Neural progenitor cell (in vitro differentiated cells): ENCODE data around the gene DOP1B. TPM values are rescaled to one million over a fixed set of nuclear protein-coding genes. Genes with fewer than 3 reads are reported as not detected.

Experiments
- DNase-seq: peaks from one replicate; pipeline ENCODE4 v3.0.0-alpha.2; 2016; ENCODE audit warnings: low spot score
- H2AFZ ChIP-seq: fragments of 200-600 bp; sonication (generic); replicated peaks from 2 replicates; pipeline ENCODE4 v1.6.1; 2016; ENCODE audit warnings: antibody characterized with exemption
- H3F3A ChIP-seq: fragments of 200-600 bp; sonication (generic); 2 replicates; pipeline ENCODE4 v1.6.1; 2016; ENCODE audit warnings: antibody characterized with exemption, low read depth
- H3K27ac ChIP-seq: fragments of 200-600 bp; sonication (generic); 2 replicates; pipeline ENCODE4 v1.5.1; 2016; ENCODE audit warnings: mild to moderate bottlenecking
- H3K27me3 ChIP-seq: fragments of 200-600 bp; sonication (generic); 2 replicates; pipeline ENCODE4 v1.6.1; 2016; ENCODE audit warnings: mild to moderate bottlenecking, moderate library complexity
- H3K36me3 ChIP-seq: fragments of 200-600 bp; sonication (generic); 2 replicates; pipeline ENCODE4 v1.5.1; 2016
- H3K4me1 ChIP-seq: fragments of 200-600 bp; sonication (generic); 2 replicates; pipeline ENCODE4 v1.6.1; 2016; ENCODE audit warnings: mixed run types
- H3K4me2 ChIP-seq: fragments of 200-600 bp; sonication (generic); 2 replicates; pipeline ENCODE4 v1.6.1; 2016
- H3K4me3 ChIP-seq: fragments of 200-600 bp; sonication (generic); 2 replicates; pipeline ENCODE4 v1.5.1; 2016
- H3K79me2 ChIP-seq: fragments of 200-600 bp; sonication (generic); 2 replicates; pipeline ENCODE4 v1.6.1; 2016; ENCODE audit warnings: low read depth
- H3K9ac ChIP-seq: fragments of 200-600 bp; sonication (generic); 2 replicates; pipeline ENCODE4 v1.6.1; 2016
- H3K9me3 ChIP-seq: fragments of 200-600 bp; sonication (generic); 2 replicates; pipeline ENCODE4 v1.5.1; 2016; ENCODE audit warnings: low read depth
- H4K20me1 ChIP-seq: fragments of 200-600 bp; sonication (generic); 2 replicates; pipeline ENCODE4 v1.6.1; 2016; ENCODE audit warnings: low read depth
- H3K27ac Mint-ChIP-seq: 3 replicates; pipeline ENCODE4 v1.8.0; 2021; ENCODE audit warnings: mixed read lengths
- H3K27me3 Mint-ChIP-seq: 2 replicates; pipeline ENCODE4 v1.8.0; 2022; ENCODE audit warnings: low read depth, mild to moderate bottlenecking, inconsistent platforms, moderate library complexity, mixed read lengths; ENCODE audit not compliant: insufficient read depth
- H3K36me3 Mint-ChIP-seq: 3 replicates; pipeline ENCODE4 v1.8.0; 2021; ENCODE audit warnings: mixed read lengths
- H3K4me1 Mint-ChIP-seq: 3 replicates; pipeline ENCODE4 v1.8.0; 2021; ENCODE audit warnings: mixed read lengths
- H3K4me3 Mint-ChIP-seq: 3 replicates; pipeline ENCODE4 v1.8.0; 2021; ENCODE audit warnings: mild to moderate bottlenecking, moderate library complexity, mixed read lengths
- H3K9me3 Mint-ChIP-seq: 3 replicates; pipeline ENCODE4 v1.8.0; 2020; ENCODE audit warnings: mixed read lengths
- CTCF ChIP-seq: fragments of 200-600 bp; sonication (generic); IDR thresholded peaks from 2 replicates; pipeline ENCODE4 v1.5.1; 2017; ENCODE audit warnings: antibody characterized with exemption, mild to moderate bottlenecking
- EZH2 ChIP-seq: fragments of 200-600 bp; sonication (generic); IDR thresholded peaks from 2 replicates; pipeline ENCODE4 v1.6.1; 2017; ENCODE audit warnings: antibody characterized with exemption, mild to moderate bottlenecking, moderate library complexity
- EZH2phosphoT487 ChIP-seq: fragments of 200-600 bp; sonication (generic); IDR thresholded peaks from 2 replicates; pipeline ENCODE4 v1.6.1; 2017; ENCODE audit warnings: antibody characterized with exemption
- total RNA-seq: library from RNA; depleted of rRNA; stranded (reverse); fragments of >200 nt; gene quantifications from 2 replicates; pipeline ENCODE4 v1.2.3, GENCODE V29; 2015; ENCODE audit warnings: low replicate concordance

DOP1B gene
- total RNA-seq, 1 donor from 2014 or later: 9.9 TPM

DNA sequence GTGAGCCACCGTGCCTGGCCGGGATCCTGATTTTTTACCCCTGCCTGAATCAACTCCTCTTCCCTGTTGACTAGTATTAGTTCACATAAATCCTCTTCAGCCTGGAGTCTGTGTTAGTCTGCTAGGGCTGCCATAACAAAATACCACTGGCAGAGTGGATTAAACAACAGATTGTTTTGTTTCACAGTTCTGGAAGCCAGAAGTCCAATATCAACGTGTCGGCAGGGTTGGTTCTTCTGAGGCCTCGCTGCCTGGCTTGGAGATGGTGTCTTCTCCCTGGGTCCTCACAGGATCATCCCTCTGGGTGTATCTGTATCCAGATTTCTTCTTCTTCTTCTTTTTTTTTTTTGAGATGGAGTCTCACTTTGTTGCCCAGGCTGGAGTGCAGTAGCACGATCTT lies 18.2 kb downstream of the DOP1B start:
- H3K4me3 ChIP-seq: no peak overlapping the region
- H3K9me3 ChIP-seq: no peaks in the 10 kb centered on the region
- Mint-ChIP-seq H3K36me3 (peaks cover 7% of the 10 kb centered on the region), H3K27ac (no peak overlapping the region), H3K4me1 (peaks cover 6% of the 10 kb centered on the region), H3K27me3 (no peaks in the 10 kb centered on the region), H3K4me3 (no peak overlapping the region), H3K9me3 (no peaks in the 10 kb centered on the region)
- no peaks in the 10 kb centered on the region for H3K27me3 ChIP-seq
- no peaks in the 10 kb centered on the region for H3K36me3 ChIP-seq
- H4K20me1 ChIP-seq: peaks cover 2% of the 10 kb centered on the region
- no peak overlapping the region for H2AFZ ChIP-seq
- no peak overlapping the region for H3K27ac ChIP-seq
- TF ChIP-seq CTCF (no peak), EZH2phosphoT487 (no peak), EZH2 (no peak)
- no peak overlapping the region for H3K4me2 ChIP-seq
- H3K4me1 ChIP-seq: no peaks in the 10 kb centered on the region
- no peak overlapping the region for H3K9ac ChIP-seq
- no peak for DNase-seq
- no peaks in the 10 kb centered on the region for H3K79me2 ChIP-seq
- no peaks in the 10 kb centered on the region for H3F3A ChIP-seq

GRCh38 chr21:36175771-36176565 lies 19.3 kb downstream of the DOP1B start:
- no peak overlapping the region for H3K4me3 Mint-ChIP-seq
- Histone ChIP-seq H3K4me1 (no peaks in the 10 kb centered on the region), H3K27ac (no peak overlapping the region), H3K9me3 (no peaks in the 10 kb centered on the region), H3K27me3 (no peaks in the 10 kb centered on the region), H4K20me1 (peaks cover 2% of the 10 kb centered on the region), H3K9ac (no peak overlapping the region), H3K36me3 (no peaks in the 10 kb centered on the region), H3K4me3 (no peak overlapping the region), H3F3A (no peaks in the 10 kb centered on the region), H3K4me2 (no peak overlapping the region), H2AFZ (no peak overlapping the region), H3K79me2 (no peaks in the 10 kb centered on the region)
- no peaks in the 10 kb centered on the region for H3K27me3 Mint-ChIP-seq
- no peaks in the 10 kb centered on the region for H3K9me3 Mint-ChIP-seq
- peaks cover 6% of the 10 kb centered on the region for H3K4me1 Mint-ChIP-seq
- TF ChIP-seq EZH2phosphoT487 (no peak), EZH2 (no peak)
- DNase-seq: no peak
- no peak overlapping the region for H3K27ac Mint-ChIP-seq
- H3K36me3 Mint-ChIP-seq: peaks cover 1% of the 10 kb centered on the region

DNA sequence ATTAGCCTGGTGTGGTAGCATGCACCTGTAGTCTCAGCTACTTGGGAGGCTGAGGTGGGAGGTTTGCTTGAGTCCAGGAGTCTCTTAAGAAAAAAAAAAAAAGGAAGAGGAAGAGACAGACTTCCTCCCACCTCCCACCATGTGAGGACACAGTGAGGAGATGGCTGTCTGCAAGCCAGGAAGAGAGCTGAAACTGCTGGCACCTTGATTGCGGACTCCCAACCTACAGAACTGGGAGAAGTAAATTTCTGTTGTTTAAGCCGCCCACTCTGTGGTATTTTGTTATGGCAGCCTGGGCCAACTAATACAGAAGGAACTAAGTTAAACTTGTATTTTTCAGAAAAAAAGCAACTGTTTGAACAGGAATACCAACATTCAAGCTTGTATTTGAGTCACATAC lies 21.7 kb downstream of the DOP1B start:
- no peak for DNase-seq
- H2AFZ ChIP-seq: no peak overlapping the region
- H3K27me3 ChIP-seq: no peaks in the 10 kb centered on the region
- H3K9me3 ChIP-seq: no peaks in the 10 kb centered on the region
- H3K79me2 ChIP-seq: no peaks in the 10 kb centered on the region
- no peaks in the 10 kb centered on the region for H3K4me1 ChIP-seq
- no peaks in the 10 kb centered on the region for H3K4me1 Mint-ChIP-seq
- TF ChIP-seq EZH2 (no peak), EZH2phosphoT487 (no peak), CTCF (no peak)
- no peak overlapping the region for H3K4me3 Mint-ChIP-seq
- peaks cover 3% of the 10 kb centered on the region for H3K36me3 Mint-ChIP-seq
- no peaks in the 10 kb centered on the region for H3F3A ChIP-seq
- H3K4me3 ChIP-seq: no peak overlapping the region
- no peak overlapping the region for H3K9ac ChIP-seq
- no peaks in the 10 kb centered on the region for H3K9me3 Mint-ChIP-seq
- H3K4me2 ChIP-seq: no peak overlapping the region
- H3K27ac ChIP-seq: no peak overlapping the region
- H4K20me1 ChIP-seq: no peaks in the 10 kb centered on the region
- no peak overlapping the region for H3K27ac Mint-ChIP-seq
- no peaks in the 10 kb centered on the region for H3K36me3 ChIP-seq
- no peaks in the 10 kb centered on the region for H3K27me3 Mint-ChIP-seq

DNA sequence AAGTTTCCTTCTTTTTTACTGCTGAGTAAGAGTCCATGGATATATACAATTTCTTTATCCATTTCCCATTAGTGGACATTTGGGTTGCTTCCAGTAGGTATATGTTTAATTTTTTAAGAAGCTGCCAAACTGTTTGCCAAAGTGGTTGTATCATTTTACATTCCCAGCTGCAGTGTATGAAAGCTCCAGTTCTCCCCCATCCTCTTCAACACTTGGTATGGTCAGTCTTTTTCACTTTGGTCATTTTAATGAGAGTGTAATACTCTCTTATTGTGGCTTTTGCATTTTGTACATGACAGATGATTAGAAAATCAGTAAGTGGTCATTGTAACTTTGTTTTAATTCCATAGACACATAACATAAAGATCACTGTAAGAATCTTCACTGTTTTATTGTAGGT lies 22.5 kb downstream of the DOP1B start:
- Mint-ChIP-seq H3K4me3 (no peak overlapping the region), H3K27ac (no peak overlapping the region), H3K36me3 (peaks cover 3% of the 10 kb centered on the region), H3K9me3 (no peaks in the 10 kb centered on the region), H3K27me3 (no peaks in the 10 kb centered on the region), H3K4me1 (no peaks in the 10 kb centered on the region)
- Histone ChIP-seq H3K79me2 (no peaks in the 10 kb centered on the region), H3K27me3 (no peaks in the 10 kb centered on the region), H3K27ac (no peak overlapping the region), H3K4me1 (no peaks in the 10 kb centered on the region), H3K4me2 (no peak overlapping the region), H3F3A (no peaks in the 10 kb centered on the region), H3K4me3 (no peak overlapping the region), H3K9ac (no peak overlapping the region), H3K36me3 (no peaks in the 10 kb centered on the region), H4K20me1 (no peaks in the 10 kb centered on the region), H2AFZ (no peak overlapping the region), H3K9me3 (no peaks in the 10 kb centered on the region)
- no peak for DNase-seq
- no peak for TF ChIP-seq EZH2
- TF ChIP-seq CTCF: no peak
- TF ChIP-seq EZH2phosphoT487: no peak
